Fibroblast of the aortic adventitia (primary cell): ENCODE results near the gene CCDC192. TPM values are rescaled to one million over a fixed set of nuclear protein-coding genes. Genes with fewer than 3 reads are reported as not detected.

Source experiments
- DNase-seq: peaks from one replicate; pipeline ENCODE4 v3.0.0-alpha.2; 2010; ENCODE audit warnings: low read depth
- H3K4me3 ChIP-seq: 2 replicates; pipeline ENCODE4 v1.5.1; 2011; ENCODE audit warnings: low read depth, mild to moderate bottlenecking, control low read depth, low read length, moderate library complexity
- total RNA-seq: library from RNA; depleted of rRNA; stranded (reverse); fragments of >200 nt; gene quantifications from 2 replicates; pipeline ENCODE4 v1.2.3, GENCODE V29; 2012; ENCODE audit warnings: low replicate concordance
- TF ChIP-seq, protein P1 (sequence below): IDR thresholded peaks from 2 replicates; pipeline ENCODE4 v1.5.1; 2011; ENCODE audit warnings: mild to moderate bottlenecking, low read length, control low read depth, inconsistent platforms; ENCODE audit not compliant: insufficient read depth

CCDC192 gene
- total RNA-seq, 1 donor = not detected

DNA sequence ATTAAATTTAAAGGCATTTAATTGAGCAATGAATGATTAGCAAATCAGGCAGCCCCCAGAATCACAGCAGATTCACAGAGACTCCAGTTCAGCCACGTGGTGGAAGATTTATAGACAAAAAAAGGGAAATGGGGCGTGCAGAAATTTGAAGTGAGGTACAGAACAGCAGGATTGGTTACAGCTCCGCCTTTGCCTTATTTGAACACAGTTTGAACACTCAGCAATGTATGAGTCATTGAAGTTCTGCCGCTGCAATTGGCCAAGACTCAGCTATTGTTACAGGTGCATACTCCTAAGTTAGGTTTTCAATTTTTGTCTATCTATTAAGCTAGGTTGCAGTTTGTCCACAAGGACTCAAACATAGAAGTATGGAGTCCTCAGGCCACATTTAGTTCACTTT, 222.7 kb downstream of the CCDC192 start:
- H3K4me3 ChIP-seq = no peak overlapping the region
- TF ChIP-seq, protein P1, sequence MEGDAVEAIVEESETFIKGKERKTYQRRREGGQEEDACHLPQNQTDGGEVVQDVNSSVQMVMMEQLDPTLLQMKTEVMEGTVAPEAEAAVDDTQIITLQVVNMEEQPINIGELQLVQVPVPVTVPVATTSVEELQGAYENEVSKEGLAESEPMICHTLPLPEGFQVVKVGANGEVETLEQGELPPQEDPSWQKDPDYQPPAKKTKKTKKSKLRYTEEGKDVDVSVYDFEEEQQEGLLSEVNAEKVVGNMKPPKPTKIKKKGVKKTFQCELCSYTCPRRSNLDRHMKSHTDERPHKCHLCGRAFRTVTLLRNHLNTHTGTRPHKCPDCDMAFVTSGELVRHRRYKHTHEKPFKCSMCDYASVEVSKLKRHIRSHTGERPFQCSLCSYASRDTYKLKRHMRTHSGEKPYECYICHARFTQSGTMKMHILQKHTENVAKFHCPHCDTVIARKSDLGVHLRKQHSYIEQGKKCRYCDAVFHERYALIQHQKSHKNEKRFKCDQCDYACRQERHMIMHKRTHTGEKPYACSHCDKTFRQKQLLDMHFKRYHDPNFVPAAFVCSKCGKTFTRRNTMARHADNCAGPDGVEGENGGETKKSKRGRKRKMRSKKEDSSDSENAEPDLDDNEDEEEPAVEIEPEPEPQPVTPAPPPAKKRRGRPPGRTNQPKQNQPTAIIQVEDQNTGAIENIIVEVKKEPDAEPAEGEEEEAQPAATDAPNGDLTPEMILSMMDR = no peak
- DNase-seq = no peak

DNA sequence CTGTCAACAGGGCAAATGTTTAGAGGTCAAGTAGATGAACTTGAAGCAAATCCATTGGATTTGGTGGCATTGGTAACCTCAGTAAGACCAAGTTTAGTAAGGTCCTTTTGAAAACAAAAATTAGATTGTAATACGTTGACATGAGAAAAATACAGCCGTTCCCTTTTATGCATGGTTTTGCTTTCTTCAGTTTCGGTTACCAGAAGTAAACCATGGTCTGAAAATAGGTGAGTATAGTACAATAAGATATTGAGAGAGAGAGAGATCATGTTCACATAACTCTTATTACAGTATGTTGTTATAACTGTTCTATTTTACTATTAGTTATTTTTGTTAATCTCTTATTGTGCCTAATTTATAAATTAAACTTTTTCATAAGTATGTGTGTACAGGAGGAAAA, 223.8 kb downstream of the CCDC192 start:
- H3K4me3 ChIP-seq = no peak overlapping the region
- no peak for DNase-seq
- TF ChIP-seq, protein P1 = no peak

DNA sequence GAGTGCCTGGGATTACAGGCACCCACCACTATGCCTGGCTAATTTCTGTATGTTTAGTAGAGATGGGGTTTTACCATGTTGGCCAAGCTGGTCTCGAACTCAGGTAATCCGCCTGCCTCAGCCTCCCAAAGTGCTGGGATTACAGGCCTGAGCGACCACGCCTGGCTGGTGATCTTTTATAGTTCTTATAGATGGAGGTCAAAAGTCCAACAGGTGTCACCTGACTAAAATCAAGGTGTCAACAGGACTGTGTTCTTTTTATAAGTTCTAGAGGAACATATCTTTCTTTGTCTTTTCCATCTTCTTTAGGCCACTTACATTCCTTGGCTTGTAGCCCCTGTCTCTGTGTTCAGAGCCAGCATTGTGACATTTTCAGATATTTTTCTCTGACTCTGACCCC, 224.9 kb downstream of the CCDC192 start:
- DNase-seq = no peak
- TF ChIP-seq, protein P1 = no peak
- no peak overlapping the region for H3K4me3 ChIP-seq

DNA sequence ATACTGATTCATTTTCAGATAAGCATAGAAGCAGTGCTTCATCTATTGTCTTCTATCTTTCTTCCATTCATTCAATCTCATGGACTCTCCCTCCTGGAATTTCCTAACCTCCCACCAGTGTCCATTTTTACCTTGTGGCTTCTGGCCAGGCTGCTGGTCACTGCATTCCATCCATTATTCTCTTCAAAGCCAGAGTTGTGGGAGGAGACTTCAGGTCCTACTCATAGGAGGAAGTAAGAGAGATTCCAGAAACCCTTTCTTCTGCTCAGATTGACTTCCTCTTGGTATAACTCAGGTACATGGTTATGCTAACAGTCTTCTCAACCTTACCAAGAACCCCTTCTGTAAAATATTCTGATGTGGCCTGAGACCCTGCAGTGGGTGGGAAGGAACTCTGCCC, 227.1 kb downstream of the CCDC192 start:
- TF ChIP-seq, protein P1 = no peak
- H3K4me3 ChIP-seq = no peak overlapping the region
- peak; percentile 80 for DNase-seq

DNA sequence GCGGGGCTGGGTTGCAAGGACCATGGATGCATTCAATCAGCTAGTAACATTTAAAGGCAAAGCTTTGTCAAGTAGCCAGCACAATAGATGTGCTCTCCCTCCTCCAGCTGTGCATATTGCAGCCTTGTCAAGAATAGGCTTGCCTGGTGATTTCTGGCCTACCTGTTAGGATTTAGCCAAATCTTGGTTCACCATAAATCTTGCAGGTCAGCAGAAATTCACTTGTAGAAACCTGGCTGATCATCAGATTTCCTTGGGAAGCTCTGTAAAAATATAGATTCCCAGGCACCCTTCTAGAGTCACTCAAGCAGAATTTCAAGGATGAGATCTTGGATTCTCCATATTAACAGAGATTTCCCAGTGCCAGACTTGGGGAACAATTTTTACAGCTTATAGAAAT, 228.2 kb downstream of the CCDC192 start:
- DNase-seq = no peak
- TF ChIP-seq, protein P1 = no peak
- H3K4me3 ChIP-seq = no peak overlapping the region

DNA sequence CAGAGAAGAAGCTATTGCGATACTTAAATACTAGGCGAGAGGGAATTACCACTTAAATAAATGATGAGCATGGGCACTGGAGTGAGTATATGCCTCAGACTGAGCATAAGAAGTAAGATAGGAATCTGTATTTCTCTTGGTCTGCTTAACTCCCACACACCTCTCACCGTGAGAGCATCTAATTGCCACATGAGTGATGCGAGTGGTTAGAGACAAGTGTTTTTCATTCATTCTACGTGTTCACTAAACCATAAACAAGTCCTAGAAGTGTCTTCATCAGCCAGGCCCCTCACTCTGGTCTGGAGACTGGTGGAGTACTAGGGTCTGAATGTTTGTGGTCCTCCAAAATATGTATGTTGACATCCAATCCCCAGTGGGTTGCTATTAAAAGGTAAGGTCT, 230.2 kb downstream of the CCDC192 start:
- TF ChIP-seq, protein P1 = no peak
- no peak overlapping the region for H3K4me3 ChIP-seq
- DNase-seq = no peak

DNA sequence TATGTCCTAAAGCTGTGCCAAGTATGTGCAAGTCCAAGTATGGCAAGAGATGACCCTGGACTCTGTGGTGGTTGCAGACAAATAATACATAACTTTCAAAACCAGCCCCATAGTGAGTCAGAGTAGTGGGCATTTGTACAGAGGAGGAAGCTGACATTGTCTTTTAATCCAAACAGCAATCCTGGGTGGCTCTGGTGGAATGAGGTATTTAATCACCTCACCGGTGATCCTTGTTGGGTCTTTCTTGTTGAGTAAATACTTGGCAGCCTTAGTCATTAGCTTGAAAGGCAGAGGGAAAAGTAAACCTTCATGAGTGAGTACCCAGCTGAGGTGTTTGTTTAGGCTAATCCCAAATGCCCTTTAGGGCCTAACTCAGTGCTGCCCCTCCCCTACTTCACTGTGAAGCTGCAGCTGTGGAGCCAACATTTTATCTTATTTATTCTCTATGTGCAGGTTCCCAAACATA, 231.6 kb downstream of the CCDC192 start:
- TF ChIP-seq, protein P1 = no peak
- H3K4me3 ChIP-seq = no peak overlapping the region
- DNase-seq = peak; percentile 67
